T-helper 2 cell (primary cell): ENCODE data around the gene NLGN4Y.
"Not testable (repeated sequence)": the region's sequence is repeated elsewhere in the genome, so short reads cannot be mapped to it uniquely, and the experiment has no call there.

Source experiments
- DNase-seq, 5 experiments: peaks; one replicate each; pipeline versions ENCODE4 v3.0.0 to v3.0.0-alpha.2; 2012 to 2022

The NLGN4Y gene

DNA sequence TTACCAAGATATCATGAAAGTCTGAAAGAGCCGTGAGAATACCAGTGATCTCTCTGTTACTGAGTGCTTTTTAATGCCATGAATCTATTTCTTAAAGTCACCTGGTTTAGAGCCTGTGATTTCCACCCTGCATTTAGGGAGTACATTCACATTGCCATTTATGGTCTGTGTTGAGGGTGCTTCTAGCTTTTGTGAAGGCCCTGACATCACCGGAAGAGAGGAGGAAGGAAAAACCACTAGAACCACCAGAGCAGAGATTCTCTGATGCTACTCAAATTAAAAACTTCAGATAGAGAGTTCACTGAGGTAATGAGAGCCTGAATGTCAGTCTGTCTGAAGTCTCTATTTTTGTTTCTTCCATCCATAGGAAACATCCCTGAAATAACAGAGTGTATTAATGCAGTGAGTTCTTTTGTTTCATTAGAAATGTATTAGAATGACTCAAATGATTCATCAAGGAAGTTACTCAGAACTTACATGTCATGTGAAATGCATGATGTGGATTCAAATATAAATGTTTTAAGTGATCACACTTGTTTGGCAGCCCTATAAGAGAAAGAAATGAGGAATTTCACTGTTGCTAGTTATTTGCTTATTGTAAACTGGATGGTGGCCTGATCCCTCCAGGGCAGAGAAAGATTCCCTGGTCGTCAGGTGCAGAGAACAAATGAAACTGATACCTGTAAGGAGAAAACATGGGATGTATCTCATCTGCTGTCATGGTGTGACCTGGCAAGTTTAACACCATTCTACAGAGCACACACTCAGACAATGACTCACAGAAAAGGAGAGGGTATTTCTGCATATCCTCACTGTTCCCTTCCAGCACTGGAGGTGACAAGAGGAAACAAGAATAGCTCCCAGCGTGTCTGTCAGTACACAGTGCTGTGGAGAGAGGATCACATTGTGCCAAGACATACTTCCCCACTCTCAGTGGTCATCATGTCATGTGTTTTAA, 310.1 kb downstream of the NLGN4Y start:
- DNase-seq = peak in 1 of 5 experiments; percentile 81

DNA sequence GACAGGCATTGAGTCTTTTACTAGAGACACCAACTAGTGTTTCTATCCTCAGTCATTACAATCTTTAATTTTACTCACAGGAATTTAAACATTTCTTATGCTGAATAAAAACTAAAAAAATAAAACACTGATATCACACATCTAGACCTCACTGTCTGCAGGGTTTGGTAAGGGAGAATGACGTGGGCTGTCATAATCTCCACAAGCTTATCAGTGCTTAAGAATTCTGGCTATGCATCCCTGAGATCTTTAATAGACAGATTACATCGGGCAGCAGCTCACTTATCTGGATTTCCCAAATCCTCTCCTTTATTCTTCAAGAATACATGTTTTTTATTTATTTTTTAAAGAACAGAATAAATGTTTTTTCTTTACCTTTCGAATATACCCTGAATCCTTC, 313.1 kb downstream of the NLGN4Y start:
- no peak for DNase-seq

DNA sequence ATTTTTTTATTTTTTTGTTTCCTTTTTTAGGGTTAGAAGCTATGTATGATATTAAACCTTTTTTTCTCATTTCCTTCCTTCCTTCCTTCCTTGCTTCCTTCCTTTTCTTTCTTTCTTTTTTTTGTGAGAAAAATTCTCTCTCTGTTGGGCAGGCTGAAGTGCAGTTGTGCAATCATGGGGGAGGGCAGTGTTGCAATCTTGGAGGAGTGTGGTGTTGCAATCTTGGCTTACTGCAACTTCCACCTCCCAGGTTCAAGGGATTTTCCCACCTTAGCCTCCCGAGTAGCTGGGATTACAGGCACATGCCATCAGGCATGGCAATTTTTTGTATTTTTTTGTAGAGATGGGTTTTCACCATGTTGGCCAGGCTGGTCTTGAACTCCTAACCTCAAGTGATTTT, 326.4 kb downstream of the NLGN4Y start:
- DNase-seq = no peak

DNA sequence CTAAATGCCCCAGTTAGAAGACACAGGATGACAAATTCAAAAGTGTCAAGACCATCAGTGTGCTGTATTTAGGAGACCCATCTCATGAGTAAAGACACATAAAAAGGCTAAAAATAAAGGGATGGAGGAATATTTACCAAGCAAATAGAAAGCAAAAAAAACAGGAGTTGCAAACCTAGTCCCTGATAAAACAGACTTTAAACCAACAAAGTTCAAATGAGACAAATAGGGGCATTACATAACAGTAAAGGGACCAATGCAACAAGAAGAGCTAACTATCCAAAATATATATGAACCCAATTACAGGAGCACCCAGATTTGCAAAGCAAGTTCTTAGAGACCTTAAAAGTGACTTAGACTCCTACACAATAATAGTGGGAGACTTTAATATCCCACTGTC, 336.1 kb downstream of the NLGN4Y start:
- no peak for DNase-seq

DNA sequence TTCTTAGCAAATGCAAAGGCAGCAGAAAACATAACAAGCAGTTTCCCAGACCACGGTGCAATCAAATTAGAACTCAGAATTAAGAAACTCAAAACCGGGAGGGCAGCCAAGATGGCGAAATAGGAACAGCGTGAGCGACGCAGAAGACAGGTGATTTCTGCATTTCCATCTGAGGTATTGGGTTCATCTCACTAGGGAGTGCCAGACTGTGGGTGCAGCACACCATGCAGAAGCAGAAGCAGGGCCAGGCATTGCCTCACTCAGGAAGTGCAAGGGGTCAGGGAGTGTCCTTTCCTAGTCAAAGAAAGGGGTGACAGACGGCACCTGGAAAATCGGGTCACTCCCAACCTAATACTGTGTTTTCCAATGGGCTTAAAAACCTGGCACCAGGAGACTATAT, 336.7 kb downstream of the NLGN4Y start:
- not testable (repeated sequence) for DNase-seq

DNA sequence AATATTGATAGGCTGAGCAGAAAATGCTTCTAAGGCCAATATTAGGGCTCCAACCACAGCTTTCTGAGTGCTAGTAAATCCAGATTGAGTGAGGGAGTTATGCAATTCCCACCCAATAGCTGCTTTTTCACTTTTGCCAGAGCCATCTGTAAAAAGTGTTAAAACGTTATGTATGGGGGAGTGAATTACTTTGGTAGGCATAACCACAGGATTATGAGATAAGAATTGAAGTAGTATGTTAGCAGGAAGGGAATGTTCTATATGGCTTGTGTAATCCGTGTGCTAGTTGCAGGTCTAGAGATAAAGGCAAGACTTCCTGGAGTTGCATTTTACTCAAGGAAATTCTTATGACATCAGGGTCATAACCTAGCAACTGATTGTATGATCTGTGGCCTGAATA, 347.6 kb downstream of the NLGN4Y start:
- no peak for DNase-seq
